LNCaP clone FGC (cell line): ENCODE data around the gene TICRR.
A peak's percentile ranks its signal among the peaks of the same experiment; 100 is the strongest.

Experiments
- DNase-seq: peaks from one replicate; pipeline ENCODE4 v3.0.0-alpha.2; 2011; ENCODE audit warnings: low read depth
- H3K4me3 ChIP-seq: 2 replicates; pipeline ENCODE4 v1.5.1; 2011; ENCODE audit warnings: mild to moderate bottlenecking, low read depth, low read length, control low read depth
- TF ChIP-seq, protein P1 (sequence below): IDR thresholded peaks from 2 replicates; pipeline ENCODE4 v1.5.1; 2012; ENCODE audit warnings: mild to moderate bottlenecking; ENCODE audit not compliant: control insufficient read depth, insufficient read depth; ENCODE audit errors: extremely low read depth

TICRR gene

DNA sequence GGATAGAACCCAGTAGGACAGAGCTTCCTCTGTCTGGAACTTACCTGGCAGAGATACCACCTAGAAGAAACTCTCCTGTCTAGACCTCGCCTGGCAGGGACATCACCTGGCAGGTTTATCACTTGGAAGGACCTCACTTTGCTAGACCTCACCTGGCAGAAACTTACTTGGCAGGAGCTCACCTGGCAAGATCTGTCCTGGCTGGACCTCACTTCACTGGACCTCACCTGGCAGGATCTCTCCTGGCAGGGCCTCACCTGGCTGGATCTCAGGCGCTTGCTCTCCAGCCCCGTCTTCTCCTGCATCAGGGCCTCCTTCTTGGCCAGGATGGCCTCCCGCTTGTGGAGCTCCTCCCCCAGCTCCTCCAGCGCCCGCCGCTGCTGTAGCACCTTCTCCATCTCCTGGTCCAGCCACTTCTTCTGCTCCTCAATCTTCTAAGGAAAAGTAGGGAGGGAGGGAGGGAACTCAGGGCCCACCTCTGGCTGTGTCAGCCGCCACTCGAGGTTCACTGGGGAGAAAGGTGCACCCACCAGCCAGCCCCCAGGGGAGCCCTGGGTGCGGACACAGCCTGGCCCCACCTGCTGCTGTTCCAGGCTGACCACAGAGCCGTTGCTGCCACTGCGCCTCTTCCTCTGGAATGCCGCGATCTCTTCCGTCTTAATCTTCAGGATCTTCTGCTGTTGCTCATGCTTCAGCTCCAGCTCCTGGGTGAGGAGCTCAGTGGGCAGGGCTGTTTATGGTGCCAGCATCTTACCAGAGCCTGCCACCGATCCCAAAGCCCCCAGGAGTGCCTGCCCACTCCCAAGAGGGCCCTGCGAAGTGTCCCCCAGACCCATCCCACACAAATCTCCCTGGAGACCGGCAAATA is 57.5 kb downstream of the TICRR start:
- DNase-seq, result peak; percentile 84
- H3K4me3 ChIP-seq, result no peak overlapping the region
- TF ChIP-seq, protein P1, sequence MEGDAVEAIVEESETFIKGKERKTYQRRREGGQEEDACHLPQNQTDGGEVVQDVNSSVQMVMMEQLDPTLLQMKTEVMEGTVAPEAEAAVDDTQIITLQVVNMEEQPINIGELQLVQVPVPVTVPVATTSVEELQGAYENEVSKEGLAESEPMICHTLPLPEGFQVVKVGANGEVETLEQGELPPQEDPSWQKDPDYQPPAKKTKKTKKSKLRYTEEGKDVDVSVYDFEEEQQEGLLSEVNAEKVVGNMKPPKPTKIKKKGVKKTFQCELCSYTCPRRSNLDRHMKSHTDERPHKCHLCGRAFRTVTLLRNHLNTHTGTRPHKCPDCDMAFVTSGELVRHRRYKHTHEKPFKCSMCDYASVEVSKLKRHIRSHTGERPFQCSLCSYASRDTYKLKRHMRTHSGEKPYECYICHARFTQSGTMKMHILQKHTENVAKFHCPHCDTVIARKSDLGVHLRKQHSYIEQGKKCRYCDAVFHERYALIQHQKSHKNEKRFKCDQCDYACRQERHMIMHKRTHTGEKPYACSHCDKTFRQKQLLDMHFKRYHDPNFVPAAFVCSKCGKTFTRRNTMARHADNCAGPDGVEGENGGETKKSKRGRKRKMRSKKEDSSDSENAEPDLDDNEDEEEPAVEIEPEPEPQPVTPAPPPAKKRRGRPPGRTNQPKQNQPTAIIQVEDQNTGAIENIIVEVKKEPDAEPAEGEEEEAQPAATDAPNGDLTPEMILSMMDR, result no peak

DNA sequence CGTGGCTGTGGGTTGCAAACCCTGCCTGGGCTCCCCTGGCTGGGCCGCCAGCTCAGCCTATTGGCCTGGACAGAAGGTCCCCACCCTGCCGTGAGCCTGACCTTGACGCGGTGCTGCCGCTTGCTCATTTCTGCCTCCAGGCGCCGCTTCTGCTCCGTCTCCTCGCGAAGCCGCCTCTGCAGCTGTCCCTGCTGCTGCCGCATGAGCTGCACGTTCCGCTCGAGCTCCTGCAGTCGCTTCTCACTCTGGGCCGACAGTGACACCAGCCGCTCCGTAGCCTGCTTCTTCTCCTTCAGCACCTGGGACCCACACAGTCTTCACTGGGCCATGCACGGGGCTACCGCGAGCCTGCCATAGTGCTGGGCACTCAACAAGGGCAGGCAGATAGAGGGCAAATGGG is 58.3 kb downstream of the TICRR start:
- H3K4me3 ChIP-seq, result no peak overlapping the region
- DNase-seq, result no peak
- TF ChIP-seq, protein P1, result no peak

DNA sequence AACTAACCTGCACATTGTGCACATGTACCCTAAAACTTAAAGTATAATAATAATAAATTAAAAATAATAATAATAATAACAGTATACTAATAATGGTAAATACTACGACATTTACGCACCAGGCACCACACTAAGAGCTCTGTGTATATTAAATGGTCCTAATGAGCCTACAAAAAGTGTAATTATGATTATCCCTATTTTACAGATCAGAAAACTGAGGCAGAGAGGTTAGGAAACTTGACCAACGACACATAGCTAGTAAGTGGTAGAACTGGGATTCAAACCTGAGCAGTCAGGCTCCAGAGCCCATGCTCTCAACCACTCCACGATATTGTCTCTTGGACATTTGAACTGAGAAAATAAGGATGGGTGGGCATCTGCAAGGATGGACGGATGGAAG is 65.0 kb downstream of the TICRR start:
- TF ChIP-seq, protein P1, result no peak
- H3K4me3 ChIP-seq, result no peak overlapping the region
- DNase-seq, result no peak

DNA sequence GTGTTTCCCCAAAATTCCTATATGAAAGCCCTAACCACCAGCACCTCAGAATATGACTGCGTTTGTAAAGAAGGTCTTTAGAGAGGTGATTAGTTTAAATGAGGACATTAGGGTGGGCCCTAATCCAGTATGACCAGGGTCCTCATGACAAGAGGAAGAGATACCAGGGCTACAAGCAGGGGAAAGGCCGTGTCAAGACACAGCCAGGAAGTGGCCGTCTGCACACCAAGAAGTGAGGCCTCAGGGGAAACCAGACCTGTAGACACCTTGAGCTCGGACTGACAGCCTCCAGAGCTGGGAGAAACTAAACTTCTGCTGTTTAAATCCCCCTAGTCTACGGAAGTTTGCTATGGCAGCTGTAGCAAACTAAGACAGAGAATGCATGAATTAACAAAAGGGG is 65.8 kb downstream of the TICRR start:
- DNase-seq, result no peak
- TF ChIP-seq, protein P1, result no peak

DNA sequence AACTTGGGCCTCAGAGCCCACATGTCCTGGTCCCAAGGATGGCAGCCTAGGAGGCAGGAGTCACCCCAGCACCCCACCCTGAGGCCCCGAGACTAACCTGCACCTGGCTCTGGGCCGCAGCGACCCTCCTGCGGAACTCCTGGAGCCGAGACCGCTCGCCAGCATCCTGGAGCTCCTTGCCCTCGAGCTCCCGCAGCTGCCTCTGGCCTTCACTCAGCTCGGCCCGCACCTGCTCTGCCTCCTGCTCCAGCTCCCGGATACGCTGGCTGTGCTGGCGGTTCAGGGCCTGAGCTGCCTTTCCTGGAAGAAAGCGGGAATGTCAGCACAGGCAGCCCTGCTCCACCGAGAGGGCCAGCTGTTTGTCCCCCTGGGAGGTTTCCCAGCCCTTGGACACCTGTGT is 66.8 kb downstream of the TICRR start:
- no peak for DNase-seq
- TF ChIP-seq, protein P1, result no peak
- H3K4me3 ChIP-seq, result no peak overlapping the region

More for the DNA sequence above, 65.8 kb downstream of the TICRR start:
- H3K4me3 ChIP-seq, result no peak overlapping the region

DNA sequence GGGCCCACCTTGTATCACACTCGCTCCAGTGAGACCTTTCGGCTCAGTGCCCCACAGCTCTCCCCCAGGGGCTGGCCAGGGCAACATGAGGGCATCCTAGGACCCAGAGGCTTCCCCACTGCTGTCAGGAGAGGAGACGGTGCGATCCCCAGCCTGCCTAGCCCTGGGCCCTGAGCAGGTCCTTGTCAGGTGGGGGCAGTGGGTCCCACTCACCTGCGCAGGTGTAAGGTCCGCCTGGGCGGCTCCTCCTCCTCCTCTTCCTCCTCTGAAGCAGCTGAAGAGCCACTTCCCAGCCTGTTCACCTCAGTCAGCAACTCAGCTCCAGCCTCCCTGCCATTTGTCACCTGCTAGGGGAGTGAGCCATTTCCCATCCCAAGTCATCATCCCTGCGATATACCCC is 70.4 kb downstream of the TICRR start:
- TF ChIP-seq, protein P1, result no peak
- no peak overlapping the region for H3K4me3 ChIP-seq
- no peak for DNase-seq

DNA sequence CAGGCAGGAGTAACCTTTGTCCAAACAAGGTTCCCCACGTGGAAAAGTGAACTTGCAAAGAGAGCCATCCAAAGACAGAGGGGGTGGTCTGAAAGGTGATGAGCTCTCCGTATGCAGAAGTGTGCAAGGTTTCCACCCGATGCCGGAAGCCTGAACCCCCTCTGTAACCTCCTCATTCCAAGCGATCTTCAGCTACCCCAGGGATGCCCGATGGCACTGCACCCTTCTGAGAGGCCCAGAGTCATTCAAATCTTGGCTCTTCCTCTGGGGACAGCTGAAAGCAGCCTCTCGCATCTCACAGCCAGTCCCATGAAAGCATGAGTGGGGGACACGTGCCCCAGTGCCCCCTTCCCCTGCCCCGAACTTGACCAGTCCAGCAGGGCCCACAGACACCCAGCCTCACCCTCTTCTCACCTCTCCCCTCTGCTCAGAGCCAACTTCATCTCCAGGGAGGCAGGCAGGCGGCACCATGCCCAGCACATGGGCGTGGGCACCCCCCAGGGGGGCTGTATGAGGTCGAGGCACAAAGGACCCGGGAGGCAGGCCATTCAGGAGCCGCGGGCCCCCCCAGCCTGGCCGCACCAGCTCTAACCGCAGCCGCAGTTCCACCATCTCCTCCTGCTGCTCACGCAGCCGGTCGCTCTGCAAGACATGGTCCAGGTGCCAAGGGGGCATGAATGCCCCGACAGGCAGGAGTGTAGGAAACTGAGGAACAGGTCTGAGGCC is 71.3 kb downstream of the TICRR start:
- H3K4me3 ChIP-seq, result no peak overlapping the region
- no peak for DNase-seq
- TF ChIP-seq, protein P1, result no peak
